GM18868 (cell line): ENCODE measurements around the gene CACNA1S.
A peak's percentile ranks its signal among the peaks of the same experiment; 100 is the strongest.

Experiments used
- ATAC-seq: cut with Tn5 transposase; IDR thresholded peaks from one replicate; pipeline ENCODE4 v1.9.1; 2021; ENCODE audit warnings: mild to moderate bottlenecking, moderate library complexity; ENCODE audit not compliant: unreplicated experiment

The CACNA1S gene

GRCh38 chr1:201016943-201017827 is 95.0 kb downstream of the CACNA1S start:
- peak; percentile 48 for ATAC-seq

GRCh38 chr1:201016211-201016651 is 96.0 kb downstream of the CACNA1S start:
- no peak for ATAC-seq

GRCh38 chr1:201015551-201016091 is 96.6 kb downstream of the CACNA1S start:
- ATAC-seq: no peak

GRCh38 chr1:201014816-201015200 is 97.4 kb downstream of the CACNA1S start:
- ATAC-seq: no peak

GRCh38 chr1:201013991-201014815 is 98.0 kb downstream of the CACNA1S start:
- ATAC-seq: no peak

GRCh38 chr1:201013031-201013485 is 99.2 kb downstream of the CACNA1S start:
- ATAC-seq: no peak

DNA sequence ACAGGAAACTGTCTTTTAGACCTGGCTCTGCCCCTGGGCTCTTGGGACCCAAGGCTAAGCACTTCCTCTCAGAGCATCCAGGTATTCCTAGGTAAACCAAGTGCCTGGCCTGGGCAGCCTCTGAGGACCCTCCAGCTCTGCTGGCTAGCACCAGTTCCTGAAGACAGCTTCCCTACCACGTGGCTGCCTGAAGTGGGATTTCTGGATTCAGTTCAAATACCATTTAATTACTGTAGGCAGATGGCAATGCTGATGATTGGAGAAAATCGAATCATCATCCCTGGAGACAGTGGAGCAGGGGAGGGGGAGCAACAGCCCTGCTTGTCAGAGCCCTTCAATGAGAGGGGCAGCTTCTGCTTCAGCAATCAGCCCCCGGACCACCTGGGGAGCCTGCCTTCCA is 100.6 kb downstream of the CACNA1S start:
- ATAC-seq: no peak

- ATAC-seq: no peak
These were observed 102.1 kb downstream of the CACNA1S start for GRCh38 chr1:201009962-201010645.

GRCh38 chr1:201008666-201009360 is 103.4 kb downstream of the CACNA1S start:
- ATAC-seq: no peak

GRCh38 chr1:201007481-201007880 is 104.7 kb downstream of the CACNA1S start:
- ATAC-seq: no peak

GRCh38 chr1:201006450-201006849 is 105.8 kb downstream of the CACNA1S start:
- ATAC-seq: no peak

GRCh38 chr1:201004732-201005131 is 107.5 kb downstream of the CACNA1S start:
- no peak for ATAC-seq

- no peak for ATAC-seq
These were observed 108.1 kb downstream of the CACNA1S start for GRCh38 chr1:201004154-201004553.

DNA sequence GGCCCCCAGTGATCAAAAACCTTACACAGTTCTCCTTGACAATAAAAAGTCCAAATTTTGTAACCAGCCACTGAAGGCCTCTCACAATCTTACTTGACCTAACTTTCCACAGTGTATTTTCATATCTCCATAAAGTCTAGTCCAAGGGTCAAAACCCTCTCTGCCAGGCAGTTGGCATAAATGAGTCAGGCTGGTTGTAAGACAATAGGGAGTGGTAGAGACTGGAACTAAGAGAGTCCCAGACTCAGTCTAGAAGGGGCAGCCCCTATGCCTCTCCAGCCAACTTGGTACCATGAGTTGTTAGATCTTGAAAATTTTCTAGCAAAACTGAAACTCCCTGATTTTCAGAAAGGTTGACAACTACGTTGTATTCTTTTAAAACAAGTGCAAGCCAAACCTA is 109.7 kb downstream of the CACNA1S start:
- no peak for ATAC-seq

- no peak for ATAC-seq
These were observed 110.3 kb downstream of the CACNA1S start for GRCh38 chr1:201001962-201002361.

GRCh38 chr1:201000391-201000790 is 111.8 kb downstream of the CACNA1S start:
- ATAC-seq: no peak

GRCh38 chr1:200999667-201000066 is 112.6 kb downstream of the CACNA1S start:
- ATAC-seq: no peak

DNA sequence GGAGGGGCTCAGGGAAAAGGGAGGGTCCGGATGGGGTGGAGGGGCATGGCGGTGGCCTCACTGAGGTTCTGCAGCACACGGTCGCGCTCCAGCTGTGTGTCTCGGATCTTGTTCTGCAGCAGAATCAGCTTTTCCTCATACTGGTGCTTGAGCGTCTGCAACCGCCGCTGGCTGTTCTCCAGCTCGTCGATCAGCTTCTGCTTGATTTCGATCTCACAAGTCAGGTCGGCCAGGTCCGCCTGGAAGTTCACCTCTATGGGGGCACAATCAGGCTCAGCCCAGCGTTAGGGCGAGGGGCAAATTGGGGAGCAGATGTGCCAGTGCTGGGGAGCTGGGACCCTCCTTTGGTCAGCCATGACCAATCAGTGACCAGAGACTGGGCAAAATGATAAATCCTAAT is 113.9 kb downstream of the CACNA1S start:
- no peak for ATAC-seq

GRCh38 chr1:200992382-200993048 is 119.7 kb downstream of the CACNA1S start:
- ATAC-seq: no peak
